Endothelial cell of umbilical vein (primary cell): ENCODE data around the gene ASTN1.

Experiments used
- CTCF ChIP-seq, 2 donors: IDR thresholded peaks; 1 replicate in 1 of 2; 2 replicates in 1 of 2; pipeline ENCODE4 v1.5.1; 2011; ENCODE audit warnings: low read length in 2 of 2, mild to moderate bottlenecking in 2 of 2, moderate library complexity in 2 of 2, control low read depth in 1 of 2, inconsistent platforms in 1 of 2, low read depth in 1 of 2; ENCODE audit not compliant: insufficient read depth in 1 of 2; ENCODE audit errors: extremely low read depth in 1 of 2
- GATA2 ChIP-seq: IDR thresholded peaks from 2 replicates; pipeline ENCODE4 v1.7.0; 2011; ENCODE audit warnings: low read depth, mild to moderate bottlenecking, moderate library complexity, mixed read lengths, low read length; ENCODE audit not compliant: insufficient read length, insufficient read depth
- JUN ChIP-seq: IDR thresholded peaks from 2 replicates; pipeline ENCODE4 v1.6.1; 2011; ENCODE audit warnings: borderline replicate concordance, low read depth; ENCODE audit not compliant: insufficient read length, insufficient read depth
- MAX ChIP-seq: IDR thresholded peaks from 2 replicates; pipeline ENCODE4 v1.6.1; 2011; ENCODE audit not compliant: insufficient read depth, insufficient read length
- POLR2A ChIP-seq: IDR thresholded peaks from 2 replicates; pipeline ENCODE4 v1.6.1; 2012; ENCODE audit warnings: low read depth, mild to moderate bottlenecking, control low read depth, low read length
- POLR2AphosphoS5 ChIP-seq: IDR thresholded peaks from 2 replicates; pipeline ENCODE4 v1.6.1; 2012; ENCODE audit warnings: low read depth, mild to moderate bottlenecking, control low read depth, low read length, moderate library complexity; ENCODE audit not compliant: insufficient read depth

DNA sequence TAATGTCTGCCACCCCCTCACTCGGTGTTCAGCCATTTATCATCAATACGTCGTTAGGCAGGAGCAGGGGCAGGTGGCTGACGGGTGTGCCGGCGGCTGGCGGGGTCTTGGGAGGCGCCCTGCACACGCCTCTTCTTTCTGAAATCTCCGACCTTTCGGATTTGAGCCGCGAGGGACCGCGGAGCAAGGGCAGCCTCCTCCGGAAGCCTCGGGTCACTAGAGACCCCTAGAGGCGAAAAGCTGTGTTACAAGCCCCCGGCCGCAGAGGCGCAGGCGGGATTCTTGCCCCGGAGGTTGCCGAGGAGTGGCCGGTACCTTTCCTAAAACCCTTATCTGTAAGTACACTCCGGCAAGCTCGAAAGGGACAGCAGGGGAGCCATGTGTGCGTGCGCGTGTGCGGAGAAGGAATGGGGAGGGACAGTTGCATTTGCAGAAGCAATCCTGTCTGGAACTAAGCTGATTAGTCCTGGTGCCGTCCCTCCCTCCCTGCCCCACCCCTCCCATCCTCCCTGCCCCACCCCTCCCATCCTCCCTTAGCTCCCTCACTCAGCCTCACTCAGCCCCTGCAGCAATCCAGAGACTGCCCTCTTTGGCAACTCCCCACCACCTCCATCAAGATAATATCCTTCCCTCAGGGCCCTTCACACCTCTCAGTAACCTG is 17.2 kb upstream of the ASTN1 start:
- peak; percentile 59 to 80 for TF ChIP-seq CTCF (IDR thresholded peaks at IDR 0.05; ENCODE audit: extremely low read depth in 1 of 2, insufficient read depth in 1 of 2, low read depth in 1 of 2, low read length in 2 of 2)
- no peak for TF ChIP-seq POLR2AphosphoS5
- no peak for TF ChIP-seq POLR2A
- no peak for TF ChIP-seq JUN
- no peak for TF ChIP-seq GATA2
- no peak for TF ChIP-seq MAX
